GM19468 (cell line): ENCODE data around the gene KIF20B.
"Not testable (repeated sequence)": the region's sequence is repeated elsewhere in the genome, so short reads cannot be mapped to it uniquely, and the experiment has no call there.

ENCODE experiments used
- ATAC-seq: cut with Tn5 transposase; IDR thresholded peaks from one replicate; pipeline ENCODE4 v1.9.1; 2021; ENCODE audit warnings: mild to moderate bottlenecking, moderate library complexity, moderate number of reproducible peaks; ENCODE audit not compliant: unreplicated experiment; ENCODE audit errors: extremely low read depth

KIF20B gene

GRCh38 chr10:89771684-89772083, 70.3 kb downstream of the KIF20B start:
- no peak for ATAC-seq

- no peak for ATAC-seq
Measured at GRCh38 chr10:89773081-89773480, 71.7 kb downstream of the KIF20B start.

DNA sequence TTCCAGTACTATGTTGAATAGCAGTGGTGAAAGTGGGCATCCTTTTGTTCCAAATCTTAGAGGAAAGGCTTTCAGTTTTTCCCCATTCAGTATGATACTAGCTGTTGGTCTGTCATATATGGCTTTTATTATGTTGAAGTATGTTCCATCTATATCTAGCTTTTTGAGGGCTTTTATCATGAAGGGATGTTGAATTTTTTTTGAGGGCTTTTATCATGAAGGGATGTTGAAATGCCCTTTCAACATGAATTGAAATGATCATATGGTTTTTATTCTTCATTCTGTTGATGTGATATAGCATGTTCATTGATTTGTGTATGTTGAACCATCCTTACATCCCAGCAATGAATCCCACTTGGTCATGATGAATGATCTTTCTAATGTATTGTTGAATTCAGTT, 75.3 kb downstream of the KIF20B start:
- ATAC-seq: no peak

DNA sequence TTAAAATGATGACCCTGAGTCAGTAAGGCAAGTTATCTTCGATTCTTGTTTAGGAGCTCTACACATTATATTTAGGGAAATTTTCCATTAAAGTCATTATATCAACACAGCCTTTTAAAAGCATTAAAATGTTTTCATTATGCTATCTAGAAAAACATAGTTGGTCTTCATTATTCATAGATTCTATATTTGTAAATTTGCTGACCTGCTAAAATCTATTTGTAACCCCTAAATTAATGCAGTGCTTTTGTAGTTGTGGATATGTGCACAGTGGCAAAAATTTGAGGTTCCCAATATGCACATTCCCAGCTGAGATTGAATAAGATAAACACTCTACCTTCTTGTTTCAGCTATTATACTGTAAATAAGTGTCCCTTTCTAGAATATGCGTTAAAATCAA, 81.1 kb downstream of the KIF20B start:
- ATAC-seq: no peak

- ATAC-seq: no peak
Measured at GRCh38 chr10:89783406-89783805, 82.0 kb downstream of the KIF20B start.

GRCh38 chr10:89785095-89785494, 83.7 kb downstream of the KIF20B start:
- ATAC-seq: no peak

DNA sequence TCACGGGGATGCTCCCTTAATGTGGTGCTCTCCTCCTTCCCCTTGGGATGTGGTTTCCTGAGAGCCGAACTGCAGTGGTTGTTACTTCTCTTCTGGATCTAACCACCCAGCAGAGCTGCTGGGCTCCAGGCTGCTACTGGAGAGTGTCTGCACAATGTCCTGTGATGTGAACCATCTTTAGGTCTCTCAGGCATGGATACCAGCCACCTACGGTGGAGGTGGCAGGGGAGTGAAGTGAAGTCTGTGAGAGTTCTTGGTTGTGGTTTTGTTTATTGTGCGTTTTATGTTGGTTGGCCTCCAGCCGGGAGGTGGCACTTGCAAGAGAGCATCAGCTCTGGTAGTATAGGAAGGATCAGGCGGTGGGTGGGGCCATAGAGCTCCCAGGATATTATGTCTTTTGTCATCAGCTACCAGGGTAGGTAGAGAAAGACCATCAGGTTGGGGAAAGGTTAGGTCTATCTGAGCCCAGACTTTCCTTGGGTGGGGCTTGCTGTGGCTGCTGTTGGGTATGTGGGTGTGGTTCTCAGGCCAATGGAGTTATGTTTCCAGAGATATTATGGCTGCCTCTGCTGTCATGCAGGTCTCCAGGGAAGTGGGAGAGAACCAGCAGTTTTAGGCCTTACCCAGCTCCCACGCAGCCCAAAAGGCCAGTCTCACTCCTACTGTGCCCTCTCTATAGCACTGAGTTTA, 87.9 kb downstream of the KIF20B start:
- no peak for ATAC-seq

- ATAC-seq: no peak
Measured at GRCh38 chr10:89792187-89792586, 90.8 kb downstream of the KIF20B start.

GRCh38 chr10:89793649-89794254, 92.4 kb downstream of the KIF20B start:
- ATAC-seq: peak; percentile 28

GRCh38 chr10:89795840-89796239, 94.5 kb downstream of the KIF20B start:
- peak; percentile 77 for ATAC-seq

DNA sequence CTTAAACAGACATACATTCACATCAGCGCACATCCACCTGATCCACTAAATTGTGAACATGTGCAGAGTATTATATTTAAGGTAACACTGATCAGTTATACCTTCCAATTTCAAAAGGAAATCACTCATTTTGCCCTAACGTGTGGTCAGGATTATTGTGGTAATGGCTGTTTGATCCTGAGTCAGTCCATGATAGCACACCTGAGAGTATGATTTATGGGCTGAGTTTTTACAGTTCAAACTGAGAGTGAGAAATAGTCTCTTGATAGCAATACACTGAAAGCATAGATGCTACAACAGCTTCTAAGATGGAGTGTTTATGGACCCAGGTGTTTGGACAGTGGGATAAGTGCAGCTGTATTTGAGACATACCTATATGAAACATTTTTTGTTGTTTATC, 96.7 kb downstream of the KIF20B start:
- no peak for ATAC-seq

GRCh38 chr10:89799573-89799972, 98.2 kb downstream of the KIF20B start:
- ATAC-seq: no peak

DNA sequence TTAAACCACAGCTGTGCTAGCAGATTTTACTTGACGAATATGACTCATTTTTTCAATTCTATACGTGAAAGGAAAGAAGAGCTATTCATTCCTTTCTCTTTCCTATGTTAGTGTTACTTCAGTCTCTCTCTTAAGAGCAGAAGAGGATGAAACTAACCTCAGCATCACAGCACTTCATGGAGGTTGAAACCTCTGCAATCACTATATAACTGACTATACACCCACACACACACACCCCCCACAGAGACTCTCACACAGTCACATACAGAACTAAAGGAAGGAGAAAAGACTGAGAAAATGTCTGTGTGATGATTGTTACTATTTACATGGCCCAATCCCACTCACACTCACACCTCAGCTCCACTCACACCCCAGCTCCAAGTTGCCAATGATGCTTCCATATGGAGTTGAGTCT, 104.2 kb downstream of the KIF20B start:
- ATAC-seq: peak; percentile 86

DNA sequence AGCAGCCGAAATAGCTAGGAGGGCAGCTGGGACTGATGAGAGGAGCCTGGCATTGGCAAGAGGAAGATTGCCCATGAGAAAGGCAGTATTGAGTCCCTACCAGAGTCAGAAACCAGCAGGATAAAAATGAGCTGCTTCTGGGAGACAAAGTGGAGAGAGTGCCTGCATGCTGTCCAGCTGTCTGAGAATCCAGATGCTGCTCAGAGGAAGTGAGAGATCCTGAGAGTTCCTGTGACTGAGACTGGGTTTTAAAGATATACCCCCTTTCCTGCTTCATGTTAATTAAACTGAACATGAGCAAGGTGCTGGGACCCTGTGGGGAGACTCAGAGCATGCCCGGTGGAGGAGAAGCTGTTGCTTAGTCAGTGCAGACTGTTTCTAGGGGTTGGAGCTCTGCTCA, 107.5 kb downstream of the KIF20B start:
- ATAC-seq: no peak

GRCh38 chr10:89809766-89810165, 108.4 kb downstream of the KIF20B start:
- no peak for ATAC-seq

DNA sequence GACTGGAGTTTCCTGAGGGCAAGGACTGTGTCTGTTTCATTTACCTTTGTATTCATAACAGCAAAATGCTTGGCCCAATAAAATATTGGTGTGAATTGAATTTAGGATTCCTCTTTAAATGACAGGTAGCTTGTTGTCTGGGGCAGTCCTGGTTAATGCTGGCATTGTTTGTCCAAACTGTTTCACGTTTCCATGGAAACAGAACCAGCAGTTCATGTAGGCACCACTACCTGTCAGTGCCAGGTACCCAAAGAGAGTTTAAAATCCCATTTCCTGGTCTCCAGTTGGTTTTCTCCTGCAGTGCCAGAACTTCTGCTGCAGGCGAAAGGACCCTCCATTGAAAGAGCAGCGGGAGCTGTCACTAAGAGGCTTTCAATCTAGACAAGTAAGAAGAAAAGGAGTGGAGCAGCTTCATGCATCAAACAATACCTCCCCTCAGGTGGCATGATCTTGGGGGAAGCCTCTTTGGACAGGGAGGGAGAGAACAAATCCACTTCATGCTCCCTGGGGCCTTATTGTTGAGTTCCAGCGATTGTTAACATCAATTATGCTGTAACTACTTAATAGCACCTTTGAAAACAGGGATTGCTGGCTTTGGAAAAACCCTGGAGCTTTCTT, 109.6 kb downstream of the KIF20B start:
- no peak for ATAC-seq

- ATAC-seq: no peak
Measured at GRCh38 chr10:89813546-89813945, 112.2 kb downstream of the KIF20B start.

- peak; percentile 39 for ATAC-seq
Measured at GRCh38 chr10:89814278-89814677, 112.9 kb downstream of the KIF20B start.

DNA sequence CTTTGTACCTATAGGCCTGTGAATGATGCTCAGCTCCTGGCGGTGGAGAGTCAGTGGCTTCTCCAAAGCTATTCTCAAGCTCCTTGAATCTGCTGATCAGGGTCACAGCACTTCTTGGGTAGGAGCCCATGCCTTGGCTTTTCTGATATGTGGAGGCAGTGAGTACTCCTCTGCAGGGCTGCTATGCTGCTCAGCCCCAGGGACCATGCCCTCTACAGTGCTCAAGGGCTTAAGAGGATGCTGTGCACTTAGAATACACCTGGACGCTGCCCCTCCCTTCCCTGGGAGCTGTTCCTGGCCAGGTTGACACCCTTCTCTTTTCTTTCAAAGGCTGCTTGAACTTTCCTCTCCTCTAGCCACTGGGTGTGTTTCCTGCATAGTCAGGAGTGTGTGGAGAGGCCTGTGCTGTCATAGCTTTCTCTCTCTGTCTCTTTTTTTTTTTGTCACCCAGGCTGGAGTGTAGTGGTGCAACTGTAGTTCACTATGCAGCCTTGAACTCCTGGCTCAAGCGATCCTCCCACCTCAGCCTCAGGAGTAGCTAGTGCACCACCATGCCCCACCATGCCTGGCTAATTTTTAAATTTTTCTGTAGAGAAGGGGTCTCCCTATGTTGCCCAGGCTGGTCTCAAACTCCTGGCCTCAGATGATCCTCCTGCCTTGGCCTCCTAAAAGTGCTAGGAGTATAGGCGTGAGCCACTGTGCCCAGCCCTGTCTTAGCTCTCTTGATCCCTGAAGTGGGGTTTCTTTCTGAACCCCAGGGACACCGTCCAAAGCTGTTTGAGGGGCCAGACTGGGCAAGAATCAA, 113.9 kb downstream of the KIF20B start:
- no peak for ATAC-seq

- ATAC-seq: not testable (repeated sequence)
Measured at GRCh38 chr10:89819008-89819407, 117.6 kb downstream of the KIF20B start.
